Smooth muscle cell (in vitro differentiated cells): Measurements from ENCODE around the gene GOLIM4. TPM values are rescaled to one million over a fixed set of nuclear protein-coding genes. Genes with fewer than 3 reads are reported as not detected.
"Not testable (repeated sequence)": the region's sequence is repeated elsewhere in the genome, so short reads cannot be mapped to it uniquely, and the experiment has no call there.

Experiments
- DNase-seq: peaks from one replicate; lab custom pipeline; 2025; ENCODE audit not compliant: unreplicated experiment; lab: John Stamatoyannopoulos, UW
- H2AFZ ChIP-seq: fragments of 200-600 bp; sonication (generic); 2 replicates; pipeline ENCODE4 v1.6.0; 2016; ENCODE audit warnings: antibody characterized with exemption, low read depth, mild to moderate bottlenecking
- H3F3A ChIP-seq: fragments of 200-600 bp; sonication (generic); 2 replicates; pipeline ENCODE4 v1.6.0; 2017; ENCODE audit warnings: antibody characterized with exemption, low read depth
- H3K27ac ChIP-seq: fragments of 200-600 bp; sonication (generic); 2 replicates; pipeline ENCODE4 v1.5.1; 2016; ENCODE audit warnings: low read depth, mild to moderate bottlenecking
- H3K27me3 ChIP-seq: fragments of 200-600 bp; sonication (generic); 2 replicates; pipeline ENCODE4 v1.6.1; 2016; ENCODE audit warnings: low read depth, mild to moderate bottlenecking
- H3K36me3 ChIP-seq: fragments of 200-600 bp; sonication (generic); 2 replicates; pipeline ENCODE4 v1.5.1; 2016; ENCODE audit warnings: low read depth
- H3K4me1 ChIP-seq: fragments of 200-600 bp; sonication (generic); 2 replicates; pipeline ENCODE4 v1.5.1; 2016; ENCODE audit warnings: low read depth
- H3K4me2 ChIP-seq: fragments of 200-600 bp; sonication (generic); 2 replicates; pipeline ENCODE4 v1.6.0; 2016; ENCODE audit warnings: mild to moderate bottlenecking
- H3K4me3 ChIP-seq: fragments of 200-600 bp; sonication (generic); 2 replicates; pipeline ENCODE4 v1.5.1; 2016; ENCODE audit warnings: mild to moderate bottlenecking
- H3K79me2 ChIP-seq: fragments of 200-600 bp; sonication (generic); 2 replicates; pipeline ENCODE4 v1.6.0; 2016; ENCODE audit warnings: low read depth, mild to moderate bottlenecking
- H3K9ac ChIP-seq: fragments of 200-600 bp; sonication (generic); 2 replicates; pipeline ENCODE4 v1.6.0; 2016; ENCODE audit warnings: low read depth
- H3K9me3 ChIP-seq: fragments of 200-600 bp; sonication (generic); replicated peaks from 2 replicates; pipeline ENCODE4 v1.5.1; 2016; ENCODE audit warnings: low read depth
- H4K20me1 ChIP-seq: fragments of 200-600 bp; sonication (generic); 2 replicates; pipeline ENCODE4 v1.6.0; 2016; ENCODE audit warnings: low read depth
- CTCF ChIP-seq: fragments of 200-600 bp; sonication (generic); IDR thresholded peaks from 2 replicates; pipeline ENCODE4 v1.5.1; 2017; ENCODE audit warnings: borderline replicate concordance, mild to moderate bottlenecking, antibody characterized with exemption; ENCODE audit not compliant: insufficient read depth, poor library complexity, severe bottlenecking
- WGBS: methylation state at CpG from one replicate; pipeline ENCODE4 v1.1.7; 2016; ENCODE audit warnings: low lambda C conversion rate; 5-methylcytosine and 5-hydroxymethylcytosine counted together
- polyA plus RNA-seq: library from polyadenylated mRNA; unstranded; fragments of >200 nt; fragmentation: Nextera tagmentation; extraction: Ambion mirVana; gene quantifications from 2 replicates; pipeline ENCODE4 v1.2.1, GENCODE V29; 2016
- total RNA-seq: library from RNA; depleted of rRNA; stranded (reverse); fragments of >200 nt; gene quantifications from 2 replicates; pipeline ENCODE4 v1.2.3, GENCODE V29; 2014

The GOLIM4 gene
- total and polyA plus RNA-seq, 2 experiments from 2014 or later: 44.5 to 59.9 TPM

GRCh38 chr3:168138421-168138820 lies 42.7 kb upstream of the GOLIM4 start:
- no peak for TF ChIP-seq CTCF
- H3K27ac ChIP-seq: no peak overlapping the region
- no peak overlapping the region for H3K9ac ChIP-seq
- no peak overlapping the region for H3K4me2 ChIP-seq
- H3K36me3 ChIP-seq: no peaks in the 10 kb centered on the region
- no peaks in the 10 kb centered on the region for H3K4me1 ChIP-seq
- H3K9me3 ChIP-seq: no peaks in the 10 kb centered on the region
- H3F3A ChIP-seq: no peaks in the 10 kb centered on the region
- no peak for DNase-seq
- 88% methylated on average over 5 of the region's 5 CpGs for WGBS
- no peaks in the 10 kb centered on the region for H4K20me1 ChIP-seq
- no peak overlapping the region for H2AFZ ChIP-seq
- no peaks in the 10 kb centered on the region for H3K79me2 ChIP-seq
- H3K27me3 ChIP-seq: no peaks in the 10 kb centered on the region
- no peak overlapping the region for H3K4me3 ChIP-seq

GRCh38 chr3:168134931-168135330 lies 39.2 kb upstream of the GOLIM4 start:
- DNase-seq: no peak
- Histone ChIP-seq H3K36me3 (no peaks in the 10 kb centered on the region), H3K4me1 (no peaks in the 10 kb centered on the region), H3K4me3 (no peak overlapping the region), H3K27ac (no peak overlapping the region), H3F3A (no peaks in the 10 kb centered on the region), H3K79me2 (no peaks in the 10 kb centered on the region), H3K27me3 (no peaks in the 10 kb centered on the region), H2AFZ (no peak overlapping the region), H3K9ac (no peak overlapping the region), H3K9me3 (no peaks in the 10 kb centered on the region), H4K20me1 (no peaks in the 10 kb centered on the region), H3K4me2 (no peak overlapping the region)
- no peak for TF ChIP-seq CTCF
- WGBS: 70% methylated on average over 5 of the region's 5 CpGs

GRCh38 chr3:168130250-168130649 lies 34.5 kb upstream of the GOLIM4 start:
- H3K9ac ChIP-seq, H3K27me3 ChIP-seq, H4K20me1 ChIP-seq, H3K9me3 ChIP-seq, H3K4me1 ChIP-seq, H3K4me2 ChIP-seq, H3K27ac ChIP-seq, H2AFZ ChIP-seq, H3K4me3 ChIP-seq, H3F3A ChIP-seq, H3K79me2 ChIP-seq, H3K36me3 ChIP-seq, DNase-seq: not testable (repeated sequence)
- 81% methylated on average over 3 of the region's 3 CpGs for WGBS

GRCh38 chr3:168128463-168128862 lies 32.7 kb upstream of the GOLIM4 start:
- H3K27ac ChIP-seq, H3K36me3 ChIP-seq, H3K79me2 ChIP-seq, H3K27me3 ChIP-seq, H4K20me1 ChIP-seq, H3F3A ChIP-seq, H3K4me3 ChIP-seq, H3K4me1 ChIP-seq, H3K4me2 ChIP-seq, H3K9me3 ChIP-seq, H3K9ac ChIP-seq, H2AFZ ChIP-seq, DNase-seq: not testable (repeated sequence)
- 89% methylated on average over 8 of the region's 8 CpGs for WGBS

GRCh38 chr3:168127466-168127865 lies 31.7 kb upstream of the GOLIM4 start:
- WGBS: 87% methylated on average over 1 of the region's 1 CpG
- Histone ChIP-seq H3K4me1 (no peaks in the 10 kb centered on the region), H3F3A (no peaks in the 10 kb centered on the region), H3K4me2 (no peak overlapping the region), H3K36me3 (no peaks in the 10 kb centered on the region), H3K9me3 (no peaks in the 10 kb centered on the region), H3K9ac (no peak overlapping the region), H2AFZ (no peak overlapping the region), H3K27ac (no peak overlapping the region), H3K27me3 (no peaks in the 10 kb centered on the region), H3K4me3 (no peak overlapping the region), H3K79me2 (no peaks in the 10 kb centered on the region), H4K20me1 (no peaks in the 10 kb centered on the region)
- TF ChIP-seq CTCF: no peak
- DNase-seq: no peak
